Gastroesophageal sphincter (tissue), 3 donors: ENCODE data around the gene BTN3A1.

Experiments
- EP300 ChIP-seq: sonication (generic); formaldehyde crosslinking; IDR thresholded peaks from one replicate; pipeline ENCODE4 v1.6.1; 2017; ENCODE audit warnings: antibody characterized with exemption, mild to moderate bottlenecking
- TF ChIP-seq, protein P1 (sequence below), 4 experiments: fragments of 200-600 bp in 2 of 4; fragments of 450-650 bp in 2 of 4; sonication (generic) in 1 of 4; IDR thresholded peaks; one replicate each; pipeline ENCODE4 v1.5.1; 2017 to 2019; ENCODE audit warnings: antibody characterized with exemption in 4 of 4, mild to moderate bottlenecking in 2 of 4, moderate library complexity in 2 of 4

DNA sequence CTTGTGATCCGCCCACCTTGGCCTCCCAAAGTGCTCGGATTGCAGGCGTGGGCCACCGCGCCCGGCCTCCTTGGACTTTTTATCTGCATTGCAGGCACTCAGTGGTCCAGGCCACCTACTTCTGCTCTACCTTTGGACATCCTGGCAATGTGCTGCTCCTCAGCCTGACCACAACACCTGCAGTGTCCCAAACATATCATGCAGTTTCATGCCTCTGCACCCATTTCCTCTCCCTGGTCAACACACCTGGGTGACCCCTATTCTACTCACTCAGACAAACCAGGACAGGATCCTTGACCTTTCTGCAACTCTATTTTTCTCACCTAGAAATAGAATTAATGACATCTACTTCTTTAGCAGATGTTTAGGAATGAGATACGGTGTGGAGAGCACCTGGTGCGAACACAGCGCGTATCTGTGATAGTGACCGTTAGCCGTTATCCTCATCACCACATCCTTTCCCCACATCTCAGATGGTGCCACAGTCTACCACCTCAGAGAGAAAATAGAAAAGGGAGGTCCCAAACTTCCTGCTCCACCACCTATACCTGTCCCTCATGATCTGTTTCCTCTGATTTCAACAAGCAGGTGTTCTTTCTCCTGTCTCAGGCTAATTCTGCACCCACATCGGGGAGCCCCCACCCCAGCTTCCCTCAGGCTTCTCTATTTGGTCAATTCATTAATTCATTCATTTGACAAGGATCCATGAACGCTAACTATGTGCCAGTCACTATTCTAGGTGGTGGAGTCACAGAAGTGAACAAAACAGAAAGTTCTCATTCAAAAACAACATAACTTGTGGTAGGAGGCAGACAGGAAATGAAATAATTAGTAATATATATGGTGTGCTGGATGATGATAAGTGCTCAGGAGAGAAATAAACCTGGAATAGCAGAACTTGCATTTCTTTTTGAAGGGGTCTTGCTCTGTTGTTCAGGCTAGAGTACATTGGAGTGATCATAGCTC lies 41.3 kb upstream of the BTN3A1 start:
- no peak for TF ChIP-seq EP300
- TF ChIP-seq, protein P1, sequence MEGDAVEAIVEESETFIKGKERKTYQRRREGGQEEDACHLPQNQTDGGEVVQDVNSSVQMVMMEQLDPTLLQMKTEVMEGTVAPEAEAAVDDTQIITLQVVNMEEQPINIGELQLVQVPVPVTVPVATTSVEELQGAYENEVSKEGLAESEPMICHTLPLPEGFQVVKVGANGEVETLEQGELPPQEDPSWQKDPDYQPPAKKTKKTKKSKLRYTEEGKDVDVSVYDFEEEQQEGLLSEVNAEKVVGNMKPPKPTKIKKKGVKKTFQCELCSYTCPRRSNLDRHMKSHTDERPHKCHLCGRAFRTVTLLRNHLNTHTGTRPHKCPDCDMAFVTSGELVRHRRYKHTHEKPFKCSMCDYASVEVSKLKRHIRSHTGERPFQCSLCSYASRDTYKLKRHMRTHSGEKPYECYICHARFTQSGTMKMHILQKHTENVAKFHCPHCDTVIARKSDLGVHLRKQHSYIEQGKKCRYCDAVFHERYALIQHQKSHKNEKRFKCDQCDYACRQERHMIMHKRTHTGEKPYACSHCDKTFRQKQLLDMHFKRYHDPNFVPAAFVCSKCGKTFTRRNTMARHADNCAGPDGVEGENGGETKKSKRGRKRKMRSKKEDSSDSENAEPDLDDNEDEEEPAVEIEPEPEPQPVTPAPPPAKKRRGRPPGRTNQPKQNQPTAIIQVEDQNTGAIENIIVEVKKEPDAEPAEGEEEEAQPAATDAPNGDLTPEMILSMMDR (IDR thresholded peaks at IDR 0.05) = no peak
